Stimulated activated CD4-positive, alpha-beta T cell treated with anti-CD3 and anti-CD28 coated beads, Interleukin-12 subunit alpha, Interleukin-12 subunit beta, amount 100 ng/mL, for 24 hours (primary cell): Measurements from ENCODE around the gene ATP1A1.

ENCODE experiments used
- DNase-seq, 2 experiments: peaks; one replicate each; pipeline ENCODE4 v3.0.0-alpha.2; 2020; ENCODE audit warnings: low read depth in 2 of 2

Gene ATP1A1

DNA sequence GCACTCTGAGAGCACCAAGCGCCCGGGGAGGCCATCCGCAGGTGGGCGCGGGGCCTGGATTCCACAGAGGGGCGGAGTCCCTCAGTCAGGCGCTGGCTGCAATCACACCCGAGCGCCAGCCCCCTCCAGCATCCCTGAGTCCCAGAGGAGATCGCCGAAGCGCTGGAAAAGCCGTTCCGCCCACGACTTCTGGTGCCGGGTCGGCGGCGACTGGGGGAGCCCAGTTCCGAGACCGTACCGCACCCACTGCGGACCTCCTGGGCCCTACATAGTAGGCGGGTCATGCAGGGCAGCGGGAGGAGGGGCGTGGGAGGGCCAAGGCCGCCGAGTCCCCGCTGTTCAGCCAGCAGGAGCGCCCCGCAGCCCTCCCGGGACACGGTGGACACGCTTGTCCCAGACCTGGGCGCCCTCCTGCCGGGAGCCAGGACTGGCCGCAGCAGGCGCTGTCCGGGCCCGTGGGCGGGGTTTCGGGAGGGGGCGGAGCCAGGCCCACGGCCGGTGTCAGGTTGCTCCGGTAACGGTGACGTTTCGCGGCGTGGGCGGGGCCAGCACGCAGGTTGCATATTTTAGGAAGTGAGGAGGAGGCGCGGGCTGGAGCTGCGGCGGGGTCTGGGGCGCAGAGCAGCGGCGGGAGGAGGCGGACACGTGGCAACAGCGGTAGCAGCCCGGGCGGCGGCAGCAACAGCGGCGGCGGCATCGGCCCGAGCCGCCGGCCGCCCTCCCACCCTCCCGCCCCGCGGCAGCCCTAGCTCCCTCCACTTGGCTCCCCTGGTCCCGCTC lies at the start of gene ATP1A1:
Gene ATP1A1, plus strand, starts transcription at position 594 of the 780 bp plus-strand sequence. CDS start 268 bp downstream, outside the sequence.
- peak; percentile 98 for DNase-seq

GRCh38 chr1:116323491-116323890 lies 49.6 kb upstream of the ATP1A1 start:
- no peak for DNase-seq

- no peak for DNase-seq
Measured at GRCh38 chr1:116324411-116324810, 48.6 kb upstream of the ATP1A1 start.

GRCh38 chr1:116325104-116325503 lies 47.9 kb upstream of the ATP1A1 start:
- no peak for DNase-seq

DNA sequence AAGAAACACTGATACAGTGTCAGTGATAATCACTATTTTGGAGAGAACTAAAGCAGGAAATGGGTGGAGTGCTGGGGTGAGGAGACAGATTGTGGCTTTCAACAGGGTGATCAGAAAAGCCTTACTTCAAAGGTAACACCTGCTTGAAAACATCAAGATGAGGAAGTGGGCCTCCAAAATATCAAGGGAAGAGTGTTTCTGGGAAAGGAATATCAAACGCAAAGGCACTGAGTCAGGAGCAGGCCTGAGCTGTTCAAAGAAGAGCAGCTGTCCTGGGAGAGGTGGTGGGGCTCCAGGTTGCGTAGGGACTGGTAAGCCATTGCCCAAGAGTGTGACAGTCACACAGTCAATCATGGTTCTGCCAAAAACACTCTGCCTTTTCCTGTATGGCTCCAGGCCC lies 47.1 kb upstream of the ATP1A1 start:
- DNase-seq, result peak in 1 of 2 experiments; percentile 12

GRCh38 chr1:116326486-116326885 lies 46.6 kb upstream of the ATP1A1 start:
- DNase-seq, result no peak

DNA sequence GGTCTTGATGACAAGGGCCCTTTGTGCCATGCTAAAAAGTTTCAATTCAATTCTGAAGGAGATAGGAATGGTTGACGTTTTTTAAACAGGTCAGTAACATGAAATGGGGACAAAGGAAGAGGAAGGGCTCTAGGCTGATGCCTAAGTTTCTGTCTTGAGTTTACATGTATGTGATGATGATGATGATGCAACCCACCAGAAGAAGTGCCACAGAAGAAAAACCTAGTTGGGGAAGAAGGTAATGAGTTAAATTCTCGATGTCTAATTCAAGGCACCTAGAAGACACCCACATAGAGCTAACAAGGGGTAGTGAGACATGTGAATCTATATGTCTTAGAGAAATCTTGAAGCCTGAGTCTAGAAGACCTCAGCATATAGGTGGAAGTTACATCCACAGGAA lies 44.4 kb upstream of the ATP1A1 start:
- DNase-seq, result no peak

DNA sequence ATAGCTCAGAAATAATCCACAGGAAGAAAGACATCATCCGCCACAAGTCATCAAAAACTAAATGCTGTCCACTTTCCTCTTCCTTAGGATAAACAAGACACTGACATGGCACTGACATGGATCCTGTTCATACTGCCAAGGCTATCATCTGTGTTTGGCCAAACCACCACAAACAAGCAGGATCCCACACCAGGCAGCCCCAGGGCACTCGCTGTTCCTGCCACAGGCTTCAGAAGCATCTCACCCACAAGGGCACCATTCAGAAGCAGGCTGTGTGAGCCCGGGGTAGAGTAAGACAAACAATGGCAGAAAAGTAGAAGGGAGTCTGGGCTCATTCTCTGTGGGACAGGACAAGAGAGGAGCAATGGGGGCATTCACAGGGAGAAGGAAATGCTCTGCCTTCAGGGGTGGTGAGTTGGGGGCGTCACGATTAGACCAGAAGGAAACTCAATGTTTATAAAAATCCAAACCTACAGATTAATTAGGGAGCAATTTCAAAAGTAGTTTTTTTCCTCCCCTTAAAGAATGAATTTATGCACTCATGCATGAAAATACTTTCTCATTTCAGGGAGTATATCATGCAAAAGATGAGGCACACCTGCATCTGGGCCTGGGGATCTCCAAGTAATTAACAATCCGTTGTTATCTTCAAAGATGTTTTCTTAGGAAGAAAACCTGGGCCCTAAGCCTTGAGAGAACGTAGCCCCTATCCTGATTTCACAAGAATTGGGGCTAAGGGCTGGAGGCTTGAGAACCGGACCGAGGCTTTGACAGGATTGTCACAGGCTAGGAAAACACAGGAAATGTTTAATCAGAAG lies 43.3 kb upstream of the ATP1A1 start:
- DNase-seq, result no peak

- DNase-seq, result no peak
Measured at GRCh38 chr1:116330342-116330652, 42.7 kb upstream of the ATP1A1 start.

GRCh38 chr1:116330846-116331245 lies 42.2 kb upstream of the ATP1A1 start:
- DNase-seq, result no peak

GRCh38 chr1:116331523-116331922 lies 41.5 kb upstream of the ATP1A1 start:
- DNase-seq, result no peak

DNA sequence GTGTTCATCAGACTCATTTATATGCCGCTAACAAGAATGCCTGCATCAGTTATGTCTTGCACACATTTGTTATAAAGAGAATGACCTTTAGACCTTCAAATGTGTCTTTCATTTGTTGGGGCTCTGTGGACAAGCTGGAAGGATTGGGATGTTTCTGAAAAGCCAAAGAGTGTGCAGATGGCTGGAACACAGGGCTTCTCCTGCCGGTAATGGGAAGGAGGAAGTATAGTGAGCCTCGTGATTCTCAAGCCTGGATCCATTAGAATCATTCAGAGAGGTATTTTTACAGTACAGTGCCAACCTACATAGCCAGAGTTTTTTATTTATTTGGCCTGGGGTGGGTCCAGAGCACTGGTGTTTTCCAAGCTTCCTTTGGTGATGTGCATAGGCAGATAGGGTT lies 40.6 kb upstream of the ATP1A1 start:
- DNase-seq, result no peak

DNA sequence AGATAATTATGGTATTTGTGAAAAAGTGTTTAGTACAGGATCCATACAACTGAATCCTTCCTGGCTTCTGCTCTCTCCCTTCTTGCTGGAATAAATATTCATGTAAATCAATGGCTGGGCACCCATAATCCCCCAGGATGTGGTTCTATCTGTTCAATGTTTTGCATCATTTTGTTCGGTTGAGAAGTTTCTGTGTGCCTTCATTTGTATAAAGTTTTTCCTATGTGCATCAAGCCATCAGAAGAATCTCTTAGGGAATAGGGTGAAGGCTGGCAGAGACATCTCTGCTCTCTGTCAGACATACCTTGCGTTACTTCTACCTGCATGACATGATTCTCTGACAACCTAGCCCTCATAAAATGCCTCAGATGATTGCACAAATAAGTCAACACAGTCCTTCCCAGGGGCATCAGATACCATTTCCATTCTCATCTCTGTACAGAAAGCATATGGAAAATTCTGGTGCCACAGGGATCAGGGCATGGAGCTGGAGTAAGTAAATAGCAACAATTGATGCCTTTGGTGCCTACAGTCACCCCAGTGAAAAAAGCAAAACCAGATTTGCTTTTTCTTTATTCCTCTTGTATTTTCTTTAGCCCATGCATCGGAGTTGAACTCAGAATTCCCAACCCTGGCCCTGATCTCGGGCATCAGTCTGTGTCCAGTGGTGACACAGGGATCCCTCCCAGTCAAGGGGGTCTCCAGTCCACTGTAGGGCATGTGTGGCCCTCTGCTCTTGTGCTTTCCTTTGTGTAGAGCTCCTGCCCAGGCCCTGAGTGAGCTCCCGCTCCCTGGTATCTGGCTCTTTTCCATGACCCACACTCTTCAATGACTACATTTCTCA lies 39.7 kb upstream of the ATP1A1 start:
- no peak for DNase-seq

- no peak for DNase-seq
Measured at GRCh38 chr1:116334015-116334547, 39.0 kb upstream of the ATP1A1 start.

DNA sequence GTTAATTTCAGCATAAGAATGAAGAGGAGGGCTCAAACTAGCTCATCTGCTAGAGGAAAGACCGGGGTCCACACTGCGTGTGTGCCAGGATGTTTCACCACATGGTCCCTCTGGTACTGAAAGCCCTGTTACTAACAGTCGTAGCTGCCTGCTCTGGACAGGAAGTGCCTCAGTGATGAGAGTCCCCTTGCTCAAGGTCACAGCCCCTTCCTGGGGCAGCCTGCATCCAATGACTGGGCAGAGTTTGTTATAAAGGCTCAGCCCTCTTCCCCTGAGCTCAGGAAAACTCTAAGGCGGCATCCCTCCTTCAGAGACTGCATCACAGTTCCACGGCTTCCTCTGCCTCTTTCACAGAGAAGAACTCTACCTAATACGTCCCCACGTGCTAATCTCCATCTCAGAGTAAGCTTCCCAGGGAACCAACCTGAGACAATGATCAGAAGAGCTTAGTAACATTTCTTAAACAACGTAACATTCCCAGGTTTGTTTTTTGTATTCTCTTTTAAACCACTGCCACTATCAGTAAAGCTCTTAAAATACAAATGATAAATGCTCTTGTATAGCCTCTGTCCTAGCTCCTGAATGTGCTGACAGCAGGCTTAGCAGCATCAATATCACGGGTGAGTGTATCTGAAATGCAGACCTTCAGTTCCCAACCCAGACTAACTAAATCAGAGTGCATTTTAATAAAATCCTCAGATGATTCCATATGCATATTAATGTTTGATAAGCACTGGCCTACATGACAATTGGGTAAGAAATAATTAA lies 38.0 kb upstream of the ATP1A1 start:
- DNase-seq, result no peak

DNA sequence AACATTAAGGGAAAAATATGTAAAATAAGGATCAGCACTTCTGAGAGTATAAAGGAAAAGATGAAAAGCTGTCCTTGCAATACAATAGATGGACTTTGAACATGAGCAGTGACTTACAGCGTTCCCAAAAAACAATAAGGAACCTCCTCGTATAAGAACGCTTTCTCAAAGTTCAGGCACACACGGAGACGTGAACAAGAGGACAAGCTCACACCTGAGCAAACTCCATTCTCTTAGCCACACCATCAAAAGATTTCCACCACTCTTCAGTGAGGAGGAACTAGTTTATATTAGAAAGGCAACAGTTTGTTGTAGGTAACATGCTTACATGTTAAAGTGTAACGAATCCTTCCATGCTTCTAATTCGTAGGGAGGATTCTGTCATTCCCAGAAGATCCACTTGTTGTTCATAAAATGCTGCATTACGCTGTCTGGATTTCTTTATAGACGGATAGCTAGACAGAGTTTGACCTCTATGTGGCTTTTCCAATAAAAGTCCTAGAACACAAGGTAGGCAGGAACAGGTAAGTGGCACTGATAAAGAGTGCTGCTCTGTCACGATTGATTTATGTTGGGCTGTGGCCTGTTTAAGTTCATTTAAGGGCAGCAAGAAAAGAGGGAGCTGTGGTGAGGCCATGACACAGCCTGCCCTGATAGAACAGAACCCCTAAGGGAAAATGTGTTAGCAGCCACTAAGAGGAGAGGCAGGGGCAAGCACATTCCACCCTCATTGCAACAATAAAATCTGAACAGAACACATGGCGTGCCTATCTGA lies 37.0 kb upstream of the ATP1A1 start:
- DNase-seq, result no peak

DNA sequence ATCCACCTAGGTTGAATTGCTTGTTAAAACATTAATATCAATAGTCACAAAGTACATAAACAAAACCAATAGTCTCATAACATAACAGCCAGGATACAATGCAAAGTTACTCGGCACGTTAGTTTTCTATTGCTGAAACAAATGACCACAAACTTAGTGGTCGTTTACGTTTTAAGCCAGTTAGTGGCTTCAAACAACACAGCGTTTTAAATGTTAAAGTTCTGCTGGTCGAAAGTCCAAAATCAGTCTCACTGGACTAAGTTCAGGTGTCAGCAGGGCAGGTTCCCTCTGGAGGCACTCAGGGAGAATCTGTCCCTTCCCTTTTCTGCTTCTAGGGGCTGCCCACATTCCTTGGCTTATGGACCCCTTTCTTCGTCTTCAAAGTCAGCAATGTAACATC lies 35.6 kb upstream of the ATP1A1 start:
- no peak for DNase-seq

DNA sequence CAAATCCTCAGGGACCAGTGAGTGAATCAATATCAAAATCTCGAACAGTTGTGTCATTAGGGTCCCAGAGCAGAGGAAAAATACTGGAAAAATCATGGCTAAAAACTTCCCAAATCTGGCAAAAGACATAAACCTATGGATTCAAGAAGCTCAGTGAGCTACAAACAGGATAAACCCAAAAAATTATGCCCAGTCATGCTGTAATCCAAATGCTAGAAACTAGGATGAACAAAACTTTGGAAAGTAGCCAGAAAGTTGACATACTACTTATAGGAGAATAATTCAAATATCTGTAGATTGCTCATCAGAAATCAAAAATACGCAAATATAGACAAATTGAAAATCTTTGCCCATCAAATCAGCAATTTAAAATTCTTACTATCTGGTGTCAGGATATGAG lies 34.6 kb upstream of the ATP1A1 start:
- DNase-seq, result no peak

DNA sequence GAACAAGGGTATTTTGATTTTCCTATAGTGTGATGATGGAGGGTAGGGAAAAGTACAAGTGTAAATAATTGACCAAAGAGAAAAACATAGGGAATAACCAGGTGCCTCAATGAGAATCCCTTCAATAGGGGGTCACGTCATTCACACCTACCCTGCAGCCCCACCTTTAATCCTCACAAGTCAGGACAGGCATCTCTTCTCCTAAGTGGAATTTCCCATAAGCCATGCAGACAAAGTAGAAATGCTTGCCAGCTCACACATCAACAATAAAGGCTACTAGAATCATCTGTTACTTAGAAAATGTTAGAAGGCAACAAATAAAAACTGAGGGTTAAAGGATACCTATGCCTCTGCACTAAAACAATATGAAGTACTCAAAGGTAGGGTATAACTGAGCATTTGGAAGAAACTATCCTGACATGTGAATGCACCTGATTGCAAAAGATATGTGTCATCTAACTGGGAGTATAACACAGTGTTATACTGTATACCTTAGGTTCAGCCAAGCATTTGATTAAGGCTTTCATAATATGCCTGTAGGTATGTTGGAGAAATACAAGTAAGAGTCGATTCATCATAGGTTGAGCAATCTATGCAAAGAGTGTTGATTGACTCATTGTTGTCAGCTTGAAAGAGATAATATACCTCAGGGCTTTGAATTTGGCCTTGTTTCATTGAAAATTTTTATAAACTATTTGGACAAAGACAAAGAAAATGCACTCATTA lies 32.4 kb upstream of the ATP1A1 start:
- DNase-seq, result no peak

DNA sequence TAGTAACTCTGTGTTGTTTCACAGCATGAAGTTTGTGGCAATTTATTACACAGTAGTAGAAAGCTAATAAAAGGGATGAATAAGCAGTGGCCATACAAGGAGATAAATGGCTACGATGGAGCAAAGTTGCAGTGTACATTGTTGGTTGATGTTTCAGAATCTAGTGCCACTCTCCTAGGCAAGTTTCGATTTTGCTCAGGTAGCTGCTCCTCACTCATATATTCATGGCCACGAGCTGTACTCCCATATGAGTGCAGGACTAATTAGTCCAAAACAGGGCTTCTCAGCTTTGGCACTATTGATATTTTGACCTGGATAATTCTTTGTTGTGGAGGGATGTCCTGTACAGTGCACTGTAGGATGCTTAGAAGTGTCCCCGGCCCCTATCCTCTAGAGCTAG lies 30.0 kb upstream of the ATP1A1 start:
- no peak for DNase-seq
